Cardiac fibroblast (primary cell): Measurements from ENCODE around the gene CEP95.
A peak's percentile ranks its signal among the peaks of the same experiment; 100 is the strongest.

Experiments
- DNase-seq, 2 donors: peaks; one replicate each; pipeline versions ENCODE4 v3.0.0 to v3.0.0-alpha.2; 2010; ENCODE audit warnings: low read depth in 2 of 2
- H3K4me3 ChIP-seq, 2 donors: replicated peaks in 1 of 2; 1 replicate in 1 of 2; 2 replicates in 1 of 2; pipeline ENCODE4 v1.5.1; 2011; ENCODE audit warnings: low read depth in 2 of 2, low read length in 2 of 2, mild to moderate bottlenecking in 2 of 2, moderate library complexity in 1 of 2
- TF ChIP-seq, protein P1 (sequence below): IDR thresholded peaks from one replicate; pipeline ENCODE4 v1.5.1; 2011; ENCODE audit warnings: low read depth, mild to moderate bottlenecking, low read length, inconsistent platforms

CEP95 gene

GRCh38 chr17:64499805-64500486, 6.8 kb upstream of the CEP95 start:
- DNase-seq = peak; percentile 42 to 54
- TF ChIP-seq, protein P1, sequence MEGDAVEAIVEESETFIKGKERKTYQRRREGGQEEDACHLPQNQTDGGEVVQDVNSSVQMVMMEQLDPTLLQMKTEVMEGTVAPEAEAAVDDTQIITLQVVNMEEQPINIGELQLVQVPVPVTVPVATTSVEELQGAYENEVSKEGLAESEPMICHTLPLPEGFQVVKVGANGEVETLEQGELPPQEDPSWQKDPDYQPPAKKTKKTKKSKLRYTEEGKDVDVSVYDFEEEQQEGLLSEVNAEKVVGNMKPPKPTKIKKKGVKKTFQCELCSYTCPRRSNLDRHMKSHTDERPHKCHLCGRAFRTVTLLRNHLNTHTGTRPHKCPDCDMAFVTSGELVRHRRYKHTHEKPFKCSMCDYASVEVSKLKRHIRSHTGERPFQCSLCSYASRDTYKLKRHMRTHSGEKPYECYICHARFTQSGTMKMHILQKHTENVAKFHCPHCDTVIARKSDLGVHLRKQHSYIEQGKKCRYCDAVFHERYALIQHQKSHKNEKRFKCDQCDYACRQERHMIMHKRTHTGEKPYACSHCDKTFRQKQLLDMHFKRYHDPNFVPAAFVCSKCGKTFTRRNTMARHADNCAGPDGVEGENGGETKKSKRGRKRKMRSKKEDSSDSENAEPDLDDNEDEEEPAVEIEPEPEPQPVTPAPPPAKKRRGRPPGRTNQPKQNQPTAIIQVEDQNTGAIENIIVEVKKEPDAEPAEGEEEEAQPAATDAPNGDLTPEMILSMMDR = no peak
- no peak overlapping the region for H3K4me3 ChIP-seq

GRCh38 chr17:64500487-64500859, 6.3 kb upstream of the CEP95 start:
- TF ChIP-seq, protein P1 = no peak
- no peak overlapping the region for H3K4me3 ChIP-seq
- DNase-seq = no peak

GRCh38 chr17:64500862-64501765, 5.7 kb upstream of the CEP95 start:
- no peak overlapping the region for H3K4me3 ChIP-seq
- TF ChIP-seq, protein P1 = no peak
- no peak for DNase-seq

DNA sequence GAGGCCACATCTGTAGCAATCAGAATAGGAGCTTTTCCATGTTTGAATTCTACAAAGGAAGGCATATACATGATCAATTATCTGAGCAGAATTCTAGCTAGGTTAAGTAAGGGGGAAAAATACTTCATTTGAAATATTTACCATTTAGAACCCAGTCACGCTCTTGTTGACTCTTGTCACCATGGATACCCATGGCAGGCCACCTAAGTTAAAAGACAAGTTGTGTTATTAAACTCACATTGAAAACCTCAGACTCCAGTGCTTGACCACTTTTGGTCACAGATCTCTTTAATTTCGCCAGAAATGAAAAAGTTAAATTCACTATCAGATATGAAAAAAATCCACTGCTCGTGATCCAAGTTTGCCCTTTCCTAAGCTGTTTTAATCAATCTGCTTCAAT, 4.8 kb upstream of the CEP95 start:
- H3K4me3 ChIP-seq = no peak overlapping the region
- TF ChIP-seq, protein P1 = no peak
- DNase-seq = no peak

DNA sequence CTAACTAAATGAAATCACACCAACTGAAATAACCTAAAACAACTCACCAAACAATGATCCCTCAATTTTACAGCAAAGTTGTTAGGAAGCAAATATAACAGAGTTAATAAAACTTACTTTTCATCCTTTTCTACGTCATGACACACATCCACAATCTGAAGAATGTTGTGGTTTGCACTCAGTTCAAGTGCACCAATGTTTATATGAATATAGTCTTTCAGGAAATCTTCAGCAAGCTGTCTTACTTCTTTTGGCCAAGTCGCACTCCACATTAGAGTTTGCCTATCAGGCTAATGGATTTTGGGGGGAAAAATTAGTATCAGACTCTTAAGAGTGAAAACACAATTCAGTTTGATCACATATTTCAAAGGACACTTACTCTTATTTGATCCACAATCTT, 4.0 kb upstream of the CEP95 start:
- no peak overlapping the region for H3K4me3 ChIP-seq
- no peak for DNase-seq
- TF ChIP-seq, protein P1 = no peak

DNA sequence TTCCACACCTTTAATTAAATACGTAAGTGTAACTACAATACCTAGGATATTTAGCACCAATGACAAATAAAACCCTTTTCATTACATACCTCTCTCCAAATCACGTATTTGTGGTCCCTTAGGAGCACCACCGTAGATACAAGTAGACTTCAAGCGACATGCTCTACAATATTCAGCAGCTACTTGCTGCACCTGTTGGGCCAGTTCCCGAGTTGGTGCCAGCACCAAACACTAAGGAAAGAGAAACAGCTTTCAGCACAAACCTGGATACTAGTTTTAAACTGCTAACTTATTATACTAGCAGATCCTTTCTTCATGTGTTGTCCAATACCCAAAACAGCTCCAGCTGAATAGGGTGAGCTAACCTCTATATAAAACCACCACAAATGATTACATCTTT, 3.4 kb upstream of the CEP95 start:
- TF ChIP-seq, protein P1 = no peak

More for the DNA sequence above, 3.4 kb upstream of the CEP95 start:
- DNase-seq = no peak
- peak overlapping the region; percentile 99 to 100 for H3K4me3 ChIP-seq
